Measurements from ENCODE around the gene IL21R. TPM values are rescaled to one million over a fixed set of nuclear protein-coding genes. Genes with fewer than 3 reads are reported as not detected.

IL21R gene
- total RNA-seq, 1 experiment from 2014 or later: not detected

- intact Hi-C loops (cut with micrococcal nuclease; ENCODE audit: unreplicated experiment): no loop called here
- Mint-ChIP-seq H3K27ac (ENCODE audit: unreplicated experiment) (no peak overlapping the region), H3K9me3 (ENCODE audit: low read depth, unreplicated experiment) (no peaks in the 10 kb centered on the region), H3K4me1 (ENCODE audit: low read depth, unreplicated experiment) (no peaks in the 10 kb centered on the region), H3K36me3 (ENCODE audit: insufficient read depth, unreplicated experiment) (no peaks in the 10 kb centered on the region), H3K27me3 (ENCODE audit: unreplicated experiment) (peaks cover 61% of the 10 kb centered on the region), H3K4me3 (ENCODE audit: low read depth, unreplicated experiment) (no peak overlapping the region)
- BruUV-seq (replicated peaks): no TSS peak
- CTCF ChIA-PET: no interaction called here
- DNase-seq: no peak
- TF ChIP-seq, protein P1, sequence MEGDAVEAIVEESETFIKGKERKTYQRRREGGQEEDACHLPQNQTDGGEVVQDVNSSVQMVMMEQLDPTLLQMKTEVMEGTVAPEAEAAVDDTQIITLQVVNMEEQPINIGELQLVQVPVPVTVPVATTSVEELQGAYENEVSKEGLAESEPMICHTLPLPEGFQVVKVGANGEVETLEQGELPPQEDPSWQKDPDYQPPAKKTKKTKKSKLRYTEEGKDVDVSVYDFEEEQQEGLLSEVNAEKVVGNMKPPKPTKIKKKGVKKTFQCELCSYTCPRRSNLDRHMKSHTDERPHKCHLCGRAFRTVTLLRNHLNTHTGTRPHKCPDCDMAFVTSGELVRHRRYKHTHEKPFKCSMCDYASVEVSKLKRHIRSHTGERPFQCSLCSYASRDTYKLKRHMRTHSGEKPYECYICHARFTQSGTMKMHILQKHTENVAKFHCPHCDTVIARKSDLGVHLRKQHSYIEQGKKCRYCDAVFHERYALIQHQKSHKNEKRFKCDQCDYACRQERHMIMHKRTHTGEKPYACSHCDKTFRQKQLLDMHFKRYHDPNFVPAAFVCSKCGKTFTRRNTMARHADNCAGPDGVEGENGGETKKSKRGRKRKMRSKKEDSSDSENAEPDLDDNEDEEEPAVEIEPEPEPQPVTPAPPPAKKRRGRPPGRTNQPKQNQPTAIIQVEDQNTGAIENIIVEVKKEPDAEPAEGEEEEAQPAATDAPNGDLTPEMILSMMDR (IDR thresholded peaks at IDR 0.05; ENCODE audit: unreplicated experiment): no peak
Measured at GRCh38 chr16:27447301-27447700, 45.3 kb downstream of the IL21R start.

GRCh38 chr16:27448532-27449433 lies 46.8 kb downstream of the IL21R start:
- BruUV-seq (replicated peaks): no TSS peak
- intact Hi-C loops (cut with micrococcal nuclease; ENCODE audit: unreplicated experiment): no loop called here
- Mint-ChIP-seq H3K27me3 (ENCODE audit: unreplicated experiment) (peaks cover 75% of the 10 kb centered on the region), H3K4me3 (ENCODE audit: low read depth, unreplicated experiment) (no peak overlapping the region), H3K9me3 (ENCODE audit: low read depth, unreplicated experiment) (no peaks in the 10 kb centered on the region), H3K36me3 (ENCODE audit: insufficient read depth, unreplicated experiment) (no peaks in the 10 kb centered on the region), H3K4me1 (ENCODE audit: low read depth, unreplicated experiment) (no peaks in the 10 kb centered on the region), H3K27ac (ENCODE audit: unreplicated experiment) (no peak overlapping the region)
- no peak for DNase-seq
- TF ChIP-seq, protein P1 (IDR thresholded peaks at IDR 0.05; ENCODE audit: unreplicated experiment): no peak
- CTCF ChIA-PET: no interaction called here

GRCh38 chr16:27449434-27450195 lies 47.6 kb downstream of the IL21R start:
- intact Hi-C loops (cut with micrococcal nuclease; ENCODE audit: unreplicated experiment): loop anchor here (10.0 kb wide), 1 partner anchor 215 kb away; no protein-coding TSS in a partner anchor
- CTCF ChIA-PET: no interaction called here
- BruUV-seq (replicated peaks): no TSS peak

DNA sequence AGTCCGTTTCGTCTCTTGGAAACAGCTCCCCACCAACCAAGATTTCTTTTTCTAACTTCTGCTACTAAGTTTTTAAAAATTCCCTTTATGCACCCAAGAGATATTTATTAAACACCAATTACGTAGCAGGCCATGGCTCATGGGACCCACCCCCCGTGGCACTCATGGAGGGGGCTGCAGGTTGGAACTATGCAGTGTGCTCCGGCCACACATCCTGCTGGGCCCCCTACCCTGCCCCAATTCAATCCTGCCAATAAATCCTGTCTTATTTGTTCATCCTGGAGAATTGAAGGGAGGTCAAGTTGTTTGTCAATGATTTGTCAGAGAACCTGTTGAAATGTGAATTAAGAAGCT lies 48.2 kb downstream of the IL21R start:
- TF ChIP-seq, protein P1 (IDR thresholded peaks at IDR 0.05; ENCODE audit: unreplicated experiment): no peak
- peaks cover 75% of the 10 kb centered on the region for H3K27me3 Mint-ChIP-seq (ENCODE audit: unreplicated experiment)
- no peak for DNase-seq
- intact Hi-C loops (cut with micrococcal nuclease; ENCODE audit: unreplicated experiment): loop anchor here (10.0 kb wide), 1 partner anchor 215 kb away; no protein-coding TSS in a partner anchor
- no TSS peak for BruUV-seq (replicated peaks)
- no peaks in the 10 kb centered on the region for H3K36me3 Mint-ChIP-seq (ENCODE audit: insufficient read depth, unreplicated experiment)
- H3K9me3 Mint-ChIP-seq (ENCODE audit: low read depth, unreplicated experiment): no peaks in the 10 kb centered on the region
- H3K4me1 Mint-ChIP-seq (ENCODE audit: low read depth, unreplicated experiment): no peaks in the 10 kb centered on the region
- CTCF ChIA-PET: no interaction called here
- H3K4me3 Mint-ChIP-seq (ENCODE audit: low read depth, unreplicated experiment): no peak overlapping the region
- no peak overlapping the region for H3K27ac Mint-ChIP-seq (ENCODE audit: unreplicated experiment)

More at GRCh38 chr16:27449434-27450195, 47.6 kb downstream of the IL21R start:
- H3K9me3 Mint-ChIP-seq (ENCODE audit: low read depth, unreplicated experiment): no peaks in the 10 kb centered on the region
- H3K27me3 Mint-ChIP-seq (ENCODE audit: unreplicated experiment): peaks cover 75% of the 10 kb centered on the region
- no peak overlapping the region for H3K27ac Mint-ChIP-seq (ENCODE audit: unreplicated experiment)
- H3K4me1 Mint-ChIP-seq (ENCODE audit: low read depth, unreplicated experiment): no peaks in the 10 kb centered on the region
- TF ChIP-seq, protein P1 (IDR thresholded peaks at IDR 0.05; ENCODE audit: unreplicated experiment): no peak
- H3K4me3 Mint-ChIP-seq (ENCODE audit: low read depth, unreplicated experiment): no peak overlapping the region
- DNase-seq: no peak
- no peaks in the 10 kb centered on the region for H3K36me3 Mint-ChIP-seq (ENCODE audit: insufficient read depth, unreplicated experiment)

Measured in Calu3 (cell line).